KOPT-K1 (cell line): ENCODE results near the gene SEPSECS.

ENCODE experiments used
- H3K27ac ChIP-seq: fragments of 200-600 bp; sonication (generic); 2 replicates; pipeline ENCODE4 v1.5.1; 2016; ENCODE audit warnings: antibody characterized with exemption, mild to moderate bottlenecking, low read depth, low read length; ENCODE audit not compliant: poor library complexity, severe bottlenecking
- H3K36me3 ChIP-seq: fragments of 200-600 bp; sonication (generic); 2 replicates; pipeline ENCODE4 v1.5.1; 2017; ENCODE audit warnings: antibody characterized with exemption, mild to moderate bottlenecking, low read length, moderate library complexity; ENCODE audit not compliant: insufficient read depth
- H3K9me3 ChIP-seq: fragments of 200-600 bp; sonication (generic); 2 replicates; pipeline ENCODE4 v1.5.1; 2017; ENCODE audit warnings: antibody characterized with exemption, low read length, mild to moderate bottlenecking; ENCODE audit not compliant: insufficient read depth, poor library complexity, severe bottlenecking

Gene SEPSECS

DNA sequence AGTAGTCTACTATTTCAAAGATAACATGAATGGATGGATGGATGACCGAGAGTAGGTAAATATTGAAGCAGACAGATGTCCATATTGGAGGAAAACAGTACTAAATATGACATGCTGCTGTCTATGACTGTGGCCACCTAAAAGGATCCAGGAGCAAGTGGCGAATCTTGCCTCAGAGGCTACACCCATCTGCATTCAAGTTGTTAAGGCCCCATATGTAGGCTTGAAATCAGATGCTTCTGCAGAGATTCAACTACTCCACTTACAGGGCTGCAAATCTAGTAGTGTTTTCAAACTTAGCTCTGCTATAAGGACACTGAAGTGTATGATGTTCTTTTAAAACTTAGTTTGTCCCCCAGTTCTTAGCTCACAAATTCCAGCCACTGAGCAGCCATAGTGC is 28.9 kb downstream of the SEPSECS start:
- Histone ChIP-seq H3K9me3 (no peaks in the 10 kb centered on the region), H3K27ac (no peak overlapping the region), H3K36me3 (peaks cover 12% of the 10 kb centered on the region)

DNA sequence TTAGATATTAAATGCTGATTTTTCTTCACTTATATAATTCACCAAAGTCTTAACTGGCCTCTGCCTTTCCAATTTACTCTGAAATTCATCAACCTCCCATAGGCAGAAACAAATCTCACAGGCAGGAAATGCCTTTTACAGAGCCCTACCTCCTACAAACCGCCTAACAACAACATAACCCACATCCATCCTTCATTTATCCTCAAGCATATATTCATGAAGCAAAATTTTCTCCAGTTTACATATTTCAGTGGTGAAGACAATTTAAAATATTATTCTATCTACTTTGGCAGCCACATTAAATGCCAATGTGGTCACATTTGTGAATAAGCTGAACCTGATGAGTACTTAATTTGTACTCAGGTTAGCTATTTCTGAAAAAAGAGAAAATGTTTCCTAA is 30.3 kb downstream of the SEPSECS start:
- H3K27ac ChIP-seq: no peak overlapping the region
- H3K36me3 ChIP-seq: peaks cover 26% of the 10 kb centered on the region

DNA sequence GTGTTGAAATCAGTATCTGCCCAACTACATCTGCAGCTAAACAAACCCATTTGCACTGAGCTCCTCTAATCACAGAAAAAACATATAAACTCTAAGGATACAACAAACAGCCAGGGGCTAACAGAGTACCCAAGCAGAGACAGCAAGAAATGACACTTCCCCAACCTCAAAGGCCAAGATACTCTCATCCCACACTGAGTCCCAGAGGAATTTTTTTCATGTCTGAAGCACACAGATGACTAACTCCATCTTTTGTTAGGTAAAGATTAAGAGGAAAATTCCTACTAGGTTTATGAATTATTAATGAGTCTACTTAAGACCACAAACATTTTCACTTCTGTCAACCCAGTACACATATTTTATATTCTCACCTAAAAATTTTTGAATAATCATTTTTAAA is 31.6 kb downstream of the SEPSECS start:
- no peak overlapping the region for H3K27ac ChIP-seq
- peaks cover 38% of the 10 kb centered on the region for H3K36me3 ChIP-seq
- H3K9me3 ChIP-seq: no peaks in the 10 kb centered on the region

More for the DNA sequence above, 30.3 kb downstream of the SEPSECS start:
- H3K9me3 ChIP-seq: no peaks in the 10 kb centered on the region

- H3K9me3 ChIP-seq: no peaks in the 10 kb centered on the region
- H3K27ac ChIP-seq: no peak overlapping the region
- peaks cover 48% of the 10 kb centered on the region for H3K36me3 ChIP-seq
Observed at GRCh38 chr4:25123236-25123635, 37.0 kb downstream of the SEPSECS start.

DNA sequence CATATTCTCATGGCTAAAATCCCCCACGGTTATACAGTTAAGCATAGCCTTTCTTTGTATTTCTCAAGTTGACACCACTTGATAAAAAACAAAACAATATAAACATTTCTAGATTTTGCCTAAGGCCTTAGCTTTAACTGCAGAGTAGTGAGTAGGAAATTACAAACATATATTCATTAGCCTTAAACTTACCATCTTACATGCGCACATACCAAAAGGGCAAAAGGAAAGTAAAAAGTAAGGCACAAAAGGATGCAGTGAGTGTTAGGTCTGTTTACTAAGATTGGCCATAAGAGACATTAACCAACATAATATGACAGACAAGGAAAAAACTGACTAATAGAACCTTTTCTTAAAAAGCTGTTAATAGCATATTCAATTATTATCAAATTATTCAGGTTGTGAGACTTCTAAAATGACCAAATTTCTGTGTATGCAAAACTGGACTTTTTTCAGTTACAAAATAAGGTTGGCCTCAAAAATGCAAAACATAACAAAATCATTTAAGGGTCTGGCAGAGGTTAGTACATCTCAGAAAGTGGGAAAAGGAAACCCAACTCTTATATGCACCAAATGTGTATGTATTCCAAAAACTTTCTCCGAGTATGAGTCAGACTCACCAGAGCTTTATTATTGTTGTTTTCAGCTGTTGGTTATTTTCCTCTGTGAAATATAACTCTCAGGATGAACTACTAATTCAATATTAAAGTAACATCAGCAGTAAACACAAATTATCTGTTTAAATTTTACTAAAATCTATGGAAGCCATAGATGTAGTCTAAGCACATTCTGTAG is 39.9 kb downstream of the SEPSECS start:
- Histone ChIP-seq H3K27ac (no peak overlapping the region), H3K9me3 (no peaks in the 10 kb centered on the region), H3K36me3 (peaks cover 38% of the 10 kb centered on the region)

- Histone ChIP-seq H3K36me3 (peaks cover 14% of the 10 kb centered on the region), H3K9me3 (no peaks in the 10 kb centered on the region), H3K27ac (no peak overlapping the region)
Observed at GRCh38 chr4:25117716-25118472, 42.4 kb downstream of the SEPSECS start.

GRCh38 chr4:25117274-25117673 is 43.0 kb downstream of the SEPSECS start:
- Histone ChIP-seq H3K27ac (no peak overlapping the region), H3K36me3 (peaks cover 8% of the 10 kb centered on the region; the same call in 1 of the 2 replicates)

DNA sequence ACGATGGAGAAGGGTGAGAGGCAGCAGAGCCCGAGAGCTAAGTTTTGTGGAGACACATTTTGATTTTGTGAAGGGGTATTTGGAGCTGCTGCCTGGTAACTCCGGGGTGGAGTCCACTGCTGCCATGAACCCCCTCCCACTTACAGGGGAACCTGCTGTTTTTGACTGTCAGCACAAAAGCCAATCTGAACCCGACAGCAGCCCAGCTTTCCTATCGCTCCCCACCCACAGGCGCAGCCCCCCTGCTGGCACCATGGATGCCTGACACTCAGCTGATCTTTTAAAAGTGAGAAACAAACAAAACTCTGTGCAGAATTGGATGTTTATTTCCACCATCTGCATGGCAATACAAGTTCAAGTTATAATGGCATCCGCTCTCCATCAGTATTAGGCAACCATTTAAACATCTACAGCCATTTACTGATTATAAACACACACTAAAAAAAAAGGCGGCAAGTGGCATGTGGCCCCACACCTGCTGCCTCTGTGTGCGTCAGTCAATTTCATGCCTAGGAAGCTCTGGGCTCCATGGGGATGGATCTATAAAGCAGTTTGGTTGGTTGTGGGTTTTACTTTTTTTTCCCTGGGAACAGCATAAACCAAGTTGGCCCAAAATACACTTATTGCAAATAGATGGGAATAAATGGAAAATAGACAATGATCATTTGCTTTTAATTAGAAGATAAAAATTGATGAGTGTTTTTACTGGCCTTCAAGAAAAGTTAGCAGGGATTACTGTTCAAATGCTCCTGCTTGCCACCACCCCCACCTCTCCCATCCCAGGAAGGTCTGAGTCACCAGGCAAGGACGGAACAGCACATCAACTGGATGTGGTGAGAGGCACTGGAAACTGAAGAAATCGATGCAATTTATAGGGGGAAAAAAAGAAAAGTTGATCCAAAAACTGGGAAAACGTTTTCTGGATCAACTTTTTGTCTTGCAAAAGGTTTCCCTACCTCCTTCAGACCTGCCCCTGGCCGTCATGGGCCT is 46.0 kb downstream of the SEPSECS start:
- H3K36me3 ChIP-seq: no peaks in the 10 kb centered on the region
- H3K9me3 ChIP-seq: no peaks in the 10 kb centered on the region
- no peak overlapping the region for H3K27ac ChIP-seq

More at GRCh38 chr4:25117274-25117673, 43.0 kb downstream of the SEPSECS start:
- H3K9me3 ChIP-seq: no peaks in the 10 kb centered on the region

- Histone ChIP-seq H3K9me3 (no peaks in the 10 kb centered on the region), H3K27ac (no peak overlapping the region), H3K36me3 (no peaks in the 10 kb centered on the region)
Observed at GRCh38 chr4:25112995-25113380, 47.3 kb downstream of the SEPSECS start.

DNA sequence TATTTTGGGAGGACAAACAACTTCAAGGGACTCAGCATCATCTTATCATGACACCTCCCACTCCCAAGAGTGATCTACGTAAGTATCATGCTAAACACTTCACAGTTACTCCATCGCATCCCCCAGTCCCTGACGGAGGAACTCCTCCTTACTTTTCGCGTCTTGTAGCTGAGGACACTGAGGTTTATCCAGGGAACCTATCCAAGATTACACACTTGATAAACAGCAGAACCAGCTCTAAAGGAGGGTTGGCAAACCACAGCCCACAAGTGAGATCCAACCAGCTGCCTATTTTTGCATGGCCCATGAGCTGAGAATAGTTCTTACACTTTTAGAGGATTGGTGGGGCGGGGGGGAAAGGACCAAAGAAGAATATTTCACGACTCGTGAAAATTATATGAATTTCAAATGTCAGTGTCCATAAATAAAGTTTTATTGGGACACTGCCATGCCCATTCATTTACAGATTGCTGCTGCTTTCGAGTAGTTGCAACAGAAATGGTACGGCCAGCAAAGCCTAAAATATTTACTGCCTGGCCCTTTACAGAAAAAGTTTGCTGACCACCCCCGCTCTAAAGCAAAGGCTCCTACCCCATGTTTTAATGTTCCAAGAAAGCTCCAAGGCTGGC is 47.8 kb downstream of the SEPSECS start:
- H3K27ac ChIP-seq: no peak overlapping the region

GRCh38 chr4:25111648-25112196 is 48.5 kb downstream of the SEPSECS start:
- no peaks in the 10 kb centered on the region for H3K9me3 ChIP-seq
- no peak overlapping the region for H3K27ac ChIP-seq

More for the DNA sequence above, 47.8 kb downstream of the SEPSECS start:
- Histone ChIP-seq H3K9me3 (no peaks in the 10 kb centered on the region), H3K36me3 (no peaks in the 10 kb centered on the region)

GRCh38 chr4:25110527-25111329 is 49.5 kb downstream of the SEPSECS start:
- Histone ChIP-seq H3K27ac (no peak overlapping the region), H3K36me3 (no peaks in the 10 kb centered on the region), H3K9me3 (no peaks in the 10 kb centered on the region)

More at GRCh38 chr4:25111648-25112196, 48.5 kb downstream of the SEPSECS start:
- H3K36me3 ChIP-seq: no peaks in the 10 kb centered on the region

DNA sequence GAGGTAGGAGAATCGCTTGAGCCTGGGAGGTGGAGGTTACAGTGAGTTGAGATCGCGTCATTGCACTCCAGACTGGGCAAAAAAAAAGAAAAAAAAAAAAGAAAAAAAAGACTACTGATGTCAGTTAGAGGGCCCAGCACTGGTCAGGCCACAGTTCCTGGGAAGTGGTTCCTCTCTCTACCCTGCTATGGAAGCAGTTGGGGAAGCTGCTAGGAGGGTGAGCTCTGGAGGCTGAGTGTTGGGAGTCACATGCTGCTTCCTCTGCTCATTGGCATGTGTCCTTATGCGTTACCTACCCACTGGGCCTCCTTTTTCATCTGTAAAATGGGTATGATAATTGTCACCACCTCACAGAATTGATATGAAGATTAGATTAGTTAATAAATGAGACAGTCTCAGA is 50.7 kb downstream of the SEPSECS start:
- Histone ChIP-seq H3K27ac (no peak overlapping the region), H3K36me3 (no peaks in the 10 kb centered on the region), H3K9me3 (no peaks in the 10 kb centered on the region)
